ENCODE data around the gene TMEM14A. TPM values are rescaled to one million over a fixed set of nuclear protein-coding genes. Genes with fewer than 3 reads are reported as not detected.
"Not testable (repeated sequence)": the region's sequence is repeated elsewhere in the genome, so short reads cannot be mapped to it uniquely, and the experiment has no call there.

Gene TMEM14A
- total RNA-seq, 2 experiments from 2014 or later = 3.4 TPM

- ChIA-PET CTCF (no interaction called here), POLR2A (no interaction called here)
- no peak overlapping the region for H3K27ac ChIP-seq (ENCODE audit: low read depth in 1 of 2, low read length in 2 of 2)
- Mint-ChIP-seq H3K27me3 (no peaks in the 10 kb centered on the region), H3K27ac (peak overlapping the region; percentile 29), H3K9me3 (no peaks in the 10 kb centered on the region), H3K4me3 (peak overlapping the region; percentile 50), H3K4me1 (ENCODE audit: low read depth) (peaks cover 33% of the 10 kb centered on the region), H3K36me3 (ENCODE audit: low read depth) (peaks cover 18% of the 10 kb centered on the region)
- peaks cover 24% of the 10 kb centered on the region for H3K4me1 ChIP-seq (ENCODE audit: insufficient read depth, low read length)
- intact Hi-C loops (cut with DNase I, micrococcal nuclease) = loop anchor here in 1 of 2 experiments (5.0 kb wide), 1 partner anchor 395 kb away; the partner anchor contains the start of gene FBXO9
- no peaks in the 10 kb centered on the region for H3K27me3 ChIP-seq (ENCODE audit: control insufficient read depth in 1 of 2, insufficient read depth in 2 of 2, low read length in 2 of 2)
- no peaks in the 10 kb centered on the region for H3K9me3 ChIP-seq (ENCODE audit: control insufficient read depth in 1 of 2, insufficient read depth in 1 of 2, low read length in 2 of 2)
- ATAC-seq (ENCODE audit: poor library complexity) (no peak), DNase-seq (no peak)
- H3K4me3 ChIP-seq (ENCODE audit: low read length) = no peak overlapping the region
- H3K36me3 ChIP-seq (ENCODE audit: insufficient read depth, low read length) = peaks cover 2% of the 10 kb centered on the region
- TF ChIP-seq CTCF (IDR thresholded peaks at IDR 0.05) = no peak
These were observed 1.6 kb downstream of the TMEM14A start for GRCh38 chr6:52672412-52673025.

- H3K4me3 ChIP-seq (ENCODE audit: low read length) = no peak overlapping the region
- no peak overlapping the region for H3K27ac ChIP-seq (ENCODE audit: low read depth in 1 of 2, low read length in 2 of 2)
- H3K9me3 ChIP-seq (ENCODE audit: control insufficient read depth in 1 of 2, insufficient read depth in 1 of 2, low read length in 2 of 2) = no peaks in the 10 kb centered on the region
- H3K9me3 Mint-ChIP-seq = no peaks in the 10 kb centered on the region
- H3K27me3 Mint-ChIP-seq = no peaks in the 10 kb centered on the region
- CTCF ChIA-PET = interaction anchor here (1.7 kb wide), 1 partner anchor 23 kb away, joined by 6 read pairs; no protein-coding TSS in a partner anchor
- H3K4me1 Mint-ChIP-seq (ENCODE audit: low read depth) = peaks cover 33% of the 10 kb centered on the region
- intact Hi-C loops (cut with DNase I, micrococcal nuclease) = loop anchor here in 1 of 2 experiments (5.0 kb wide), 1 partner anchor 393 kb away; the partner anchor contains the start of gene FBXO9
- H3K4me3 Mint-ChIP-seq = no peak overlapping the region
- no peak for ATAC-seq (ENCODE audit: poor library complexity)
- no peak for TF ChIP-seq CTCF (IDR thresholded peaks at IDR 0.05)
- H3K36me3 Mint-ChIP-seq (ENCODE audit: low read depth) = peaks cover 35% of the 10 kb centered on the region
- H3K27ac Mint-ChIP-seq = no peak overlapping the region
- POLR2A ChIA-PET = interaction anchor here (0.7 to 1.2 kb wide), 2 partner anchors 94 to 389 kb away, joined by 3 read pairs; no protein-coding TSS in a partner anchor
- no peaks in the 10 kb centered on the region for H3K27me3 ChIP-seq (ENCODE audit: control insufficient read depth in 1 of 2, insufficient read depth in 2 of 2, low read length in 2 of 2)
- DNase-seq = no peak
- peaks cover 10% of the 10 kb centered on the region for H3K36me3 ChIP-seq (ENCODE audit: insufficient read depth, low read length)
- H3K4me1 ChIP-seq (ENCODE audit: insufficient read depth, low read length) = peaks cover 24% of the 10 kb centered on the region
These were observed 3.8 kb downstream of the TMEM14A start for GRCh38 chr6:52674666-52675065.

- no peak for TF ChIP-seq CTCF (IDR thresholded peaks at IDR 0.05)
- no peaks in the 10 kb centered on the region for H3K9me3 Mint-ChIP-seq
- ATAC-seq (ENCODE audit: poor library complexity) (no peak), DNase-seq (no peak)
- intact Hi-C loops (cut with DNase I, micrococcal nuclease) = no loop called here
- ChIA-PET POLR2A (no interaction called here), CTCF (no interaction called here)
- no peaks in the 10 kb centered on the region for H3K27me3 Mint-ChIP-seq
- Histone ChIP-seq H3K36me3 (ENCODE audit: insufficient read depth, low read length) (peaks cover 14% of the 10 kb centered on the region), H3K9me3 (ENCODE audit: control insufficient read depth in 1 of 2, insufficient read depth in 1 of 2, low read length in 2 of 2) (no peaks in the 10 kb centered on the region), H3K27me3 (ENCODE audit: control insufficient read depth in 1 of 2, insufficient read depth in 2 of 2, low read length in 2 of 2) (no peaks in the 10 kb centered on the region), H3K4me1 (ENCODE audit: insufficient read depth, low read length) (peaks cover 21% of the 10 kb centered on the region), H3K27ac (ENCODE audit: low read depth in 1 of 2, low read length in 2 of 2) (no peak overlapping the region), H3K4me3 (ENCODE audit: low read length) (no peak overlapping the region)
- peaks cover 28% of the 10 kb centered on the region for H3K4me1 Mint-ChIP-seq (ENCODE audit: low read depth)
- no peak overlapping the region for H3K4me3 Mint-ChIP-seq
- no peak overlapping the region for H3K27ac Mint-ChIP-seq
- peaks cover 41% of the 10 kb centered on the region for H3K36me3 Mint-ChIP-seq (ENCODE audit: low read depth)
These were observed 4.5 kb downstream of the TMEM14A start for GRCh38 chr6:52675372-52675771.

- H3K27me3 Mint-ChIP-seq = not testable (repeated sequence)
These were observed 5.7 kb downstream of the TMEM14A start for GRCh38 chr6:52676631-52677030.

More at GRCh38 chr6:52676631-52677030, 5.7 kb downstream of the TMEM14A start:
- H3K4me3 ChIP-seq (ENCODE audit: low read length); POLR2A ChIA-PET; H3K27ac Mint-ChIP-seq; H3K9me3 ChIP-seq (ENCODE audit: control insufficient read depth in 1 of 2, insufficient read depth in 1 of 2, low read length in 2 of 2); CTCF ChIA-PET; H3K4me3 Mint-ChIP-seq; H3K9me3 Mint-ChIP-seq; DNase-seq; H3K27me3 ChIP-seq (ENCODE audit: control insufficient read depth in 1 of 2, insufficient read depth in 2 of 2, low read length in 2 of 2); H3K4me1 ChIP-seq (ENCODE audit: insufficient read depth, low read length); H3K27ac ChIP-seq (ENCODE audit: low read depth in 1 of 2, low read length in 2 of 2); ATAC-seq (ENCODE audit: poor library complexity); intact Hi-C loops (cut with DNase I, micrococcal nuclease): not testable (repeated sequence)
- Mint-ChIP-seq H3K4me1 (ENCODE audit: low read depth) (peaks cover 15% of the 10 kb centered on the region), H3K36me3 (ENCODE audit: low read depth) (peaks cover 53% of the 10 kb centered on the region)
- peaks cover 20% of the 10 kb centered on the region for H3K36me3 ChIP-seq (ENCODE audit: insufficient read depth, low read length)
